CD4-positive, alpha-beta T cell (primary cell): ENCODE data around the gene ENAH. TPM values are rescaled to one million over a fixed set of nuclear protein-coding genes. Genes with fewer than 3 reads are reported as not detected.

ENCODE experiments used
- ATAC-seq: fragments of 200-7000 bp; cut with Tn5 transposase; one replicate; pipeline ENCODE4 v1.10.0; 2022; ENCODE audit warnings: mild to moderate bottlenecking; ENCODE audit not compliant: poor library complexity
- CTCF ChIA-PET: fragments of 350-600 bp; sonication (Branson Sonifier 250); formaldehyde crosslinking; loops from one replicate; lab custom pipeline; 2021; ENCODE audit warnings: antibody characterized with exemption, inconsistent platforms; lab: Charles Lee
- POLR2A ChIA-PET: fragments of 350-600 bp; sonication (Branson Sonifier 250); formaldehyde crosslinking; loops from one replicate; lab custom pipeline; 2021; ENCODE audit warnings: antibody characterized with exemption, inconsistent platforms; lab: Charles Lee
- DNase-seq, 14 experiments: peaks; one replicate each; pipeline ENCODE4 v3.0.0-alpha.2; 2013 to 2020; ENCODE audit warnings: mixed read lengths in 2 of 14
- H3K27ac ChIP-seq, 2 donors: one replicate each; pipeline versions ENCODE4 v1.5.1 to v1.7.0; 2013; ENCODE audit warnings: low read length in 2 of 2, low read depth in 1 of 2, mild to moderate bottlenecking in 1 of 2
- H3K27me3 ChIP-seq, 2 experiments: 1 replicate in 1 of 2; 2 replicates in 1 of 2; pipeline versions ENCODE4 v1.6.1 to v1.7.0; 2013; ENCODE audit warnings: low read length in 2 of 2, control low read depth in 1 of 2, mild to moderate bottlenecking in 1 of 2, moderate library complexity in 1 of 2; ENCODE audit not compliant: insufficient read depth in 2 of 2, control insufficient read depth in 1 of 2
- H3K36me3 ChIP-seq: one replicate; pipeline ENCODE4 v1.6.1; 2013; ENCODE audit warnings: low read length, control low read depth; ENCODE audit not compliant: insufficient read depth
- H3K4me1 ChIP-seq: one replicate; pipeline ENCODE4 v1.6.1; 2013; ENCODE audit warnings: low read length, control low read depth; ENCODE audit not compliant: insufficient read depth
- H3K4me3 ChIP-seq: one replicate; pipeline ENCODE4 v1.5.1; 2013; ENCODE audit warnings: mild to moderate bottlenecking, low read length, moderate library complexity
- H3K9me3 ChIP-seq, 2 experiments: 1 replicate in 1 of 2; 2 replicates in 1 of 2; pipeline versions ENCODE4 v1.6.1 to v1.7.0; 2013; ENCODE audit warnings: low read length in 2 of 2, mild to moderate bottlenecking in 2 of 2, control low read depth in 1 of 2, moderate library complexity in 1 of 2; ENCODE audit not compliant: control insufficient read depth in 1 of 2, insufficient read depth in 1 of 2
- H3K27ac Mint-ChIP-seq: one replicate; pipeline ENCODE4 v1.8.0; 2020; ENCODE audit warnings: mixed read lengths
- H3K27me3 Mint-ChIP-seq: one replicate; pipeline ENCODE4 v1.8.0; 2021; ENCODE audit warnings: mixed read lengths
- H3K36me3 Mint-ChIP-seq: one replicate; pipeline ENCODE4 v1.8.0; 2021; ENCODE audit warnings: low read depth, mixed read lengths
- H3K4me1 Mint-ChIP-seq: one replicate; pipeline ENCODE4 v1.8.0; 2021; ENCODE audit warnings: low read depth, mixed read lengths
- H3K4me3 Mint-ChIP-seq: one replicate; pipeline ENCODE4 v1.8.0; 2020; ENCODE audit warnings: mild to moderate bottlenecking, mixed read lengths
- H3K9me3 Mint-ChIP-seq: one replicate; pipeline ENCODE4 v1.8.0; 2020; ENCODE audit warnings: mixed read lengths
- CTCF ChIP-seq: fragments of 200-600 bp; IDR thresholded peaks from one replicate; pipeline ENCODE4 v1.8.0; 2022; ENCODE audit warnings: antibody characterized with exemption, mild to moderate bottlenecking
- intact Hi-C, 2 experiments: fragments of 100-400 bp; cut with DNase I in 1 of 2; cut with micrococcal nuclease in 1 of 2; formaldehyde crosslinking; loops; one replicate each; pipeline versions ENCODE4 v1.15.1 to v1.9.0; 2023 to 2025; cut with DNase I, micrococcal nuclease
- total RNA-seq, 174 experiments: library from RNA in 2 of 174; stranded (reverse) in 2 of 174; gene quantifications; one replicate each; pipeline ENCODE4 v1.2.3 and lab custom pipeline; 2021 to 2026

The ENAH gene
- total RNA-seq, 2 experiments from 2014 or later, result not detected

- ChIA-PET POLR2A (no interaction called here), CTCF (no interaction called here)
- no peak overlapping the region for H3K27ac ChIP-seq
- H3K4me1 ChIP-seq, result peaks cover 63% of the 10 kb centered on the region
- H3K4me3 Mint-ChIP-seq, result no peak overlapping the region
- no peaks in the 10 kb centered on the region for H3K9me3 ChIP-seq
- H3K27ac Mint-ChIP-seq, result peak overlapping the region; percentile 44
- H3K9me3 Mint-ChIP-seq, result no peaks in the 10 kb centered on the region
- peaks cover 43% of the 10 kb centered on the region for H3K4me1 Mint-ChIP-seq
- no peak overlapping the region for H3K4me3 ChIP-seq
- H3K36me3 ChIP-seq, result no peaks in the 10 kb centered on the region
- no peak for TF ChIP-seq CTCF
- no peak for ATAC-seq
- no peak for DNase-seq
- intact Hi-C loops, result no loop called here
- no peaks in the 10 kb centered on the region for H3K27me3 ChIP-seq
- no peaks in the 10 kb centered on the region for H3K27me3 Mint-ChIP-seq
- H3K36me3 Mint-ChIP-seq, result no peaks in the 10 kb centered on the region
Measured at GRCh38 chr1:225462714-225463574, 190.0 kb downstream of the ENAH start.

GRCh38 chr1:225462429-225462713 is 190.6 kb downstream of the ENAH start:
- intact Hi-C loops, result no loop called here
- Mint-ChIP-seq H3K27ac (no peak overlapping the region), H3K4me1 (peaks cover 40% of the 10 kb centered on the region), H3K9me3 (no peaks in the 10 kb centered on the region), H3K36me3 (no peaks in the 10 kb centered on the region), H3K4me3 (no peak overlapping the region), H3K27me3 (no peaks in the 10 kb centered on the region)
- Histone ChIP-seq H3K27me3 (no peaks in the 10 kb centered on the region), H3K4me3 (no peak overlapping the region), H3K4me1 (peaks cover 57% of the 10 kb centered on the region), H3K9me3 (no peaks in the 10 kb centered on the region), H3K27ac (no peak overlapping the region), H3K36me3 (no peaks in the 10 kb centered on the region)
- ChIA-PET POLR2A (interaction anchor here (0.6 to 0.8 kb wide), 2 partner anchors 23 to 36 kb away, joined by 3 read pairs; no protein-coding TSS in a partner anchor), CTCF (no interaction called here)
- no peak for TF ChIP-seq CTCF
- no peak for ATAC-seq
- DNase-seq, result no peak

- H3K27me3 Mint-ChIP-seq, result no peaks in the 10 kb centered on the region
- TF ChIP-seq CTCF, result no peak
- intact Hi-C loops, result no loop called here
- DNase-seq (no peak), ATAC-seq (no peak)
- peaks cover 34% of the 10 kb centered on the region for H3K4me1 Mint-ChIP-seq
- ChIA-PET CTCF (interaction anchor here (1.8 kb wide), 1 partner anchor 13 kb away, joined by 7 read pairs; no protein-coding TSS in a partner anchor), POLR2A (interaction anchor here (0.6 to 2.4 kb wide), 4 partner anchors 17 to 35 kb away, joined by 3 to 16 read pairs (median 6); partner anchors contain the start of gene LBR)
- Histone ChIP-seq H3K9me3 (no peaks in the 10 kb centered on the region), H3K36me3 (no peaks in the 10 kb centered on the region), H3K4me1 (peaks cover 51% of the 10 kb centered on the region), H3K4me3 (no peak overlapping the region), H3K27me3 (no peaks in the 10 kb centered on the region), H3K27ac (no peak overlapping the region)
- no peak overlapping the region for H3K4me3 Mint-ChIP-seq
- H3K9me3 Mint-ChIP-seq, result no peaks in the 10 kb centered on the region
- H3K27ac Mint-ChIP-seq, result no peak overlapping the region
- H3K36me3 Mint-ChIP-seq, result no peaks in the 10 kb centered on the region
Measured at GRCh38 chr1:225461533-225462428, 191.1 kb downstream of the ENAH start.
